ENCODE results near the gene OLFM1. TPM values are rescaled to one million over a fixed set of nuclear protein-coding genes. Genes with fewer than 3 reads are reported as not detected.

Gene OLFM1
- total RNA-seq, 1 donor from 2014 or later: 0.96 TPM

GRCh38 chr9:135130207-135130976 is 42.9 kb downstream of the OLFM1 start:
- no peak for DNase-seq (ENCODE audit: low read depth)
- no peak for TF ChIP-seq CTCF (IDR thresholded peaks at IDR 0.05; ENCODE audit: insufficient read depth, low read length, poor library complexity, severe bottlenecking)
- Histone ChIP-seq H3K27me3 (ENCODE audit: control insufficient read depth, insufficient read depth, low read length) (no peaks in the 10 kb centered on the region), H3K36me3 (ENCODE audit: control insufficient read depth, insufficient read depth, low read length) (no peaks in the 10 kb centered on the region), H3K4me3 (ENCODE audit: low read depth, low read length) (no peak overlapping the region)

GRCh38 chr9:135131488-135131887 is 44.0 kb downstream of the OLFM1 start:
- H3K36me3 ChIP-seq (ENCODE audit: control insufficient read depth, insufficient read depth, low read length): no peaks in the 10 kb centered on the region
- H3K27me3 ChIP-seq (ENCODE audit: control insufficient read depth, insufficient read depth, low read length): no peaks in the 10 kb centered on the region
- no peak for DNase-seq (ENCODE audit: low read depth)
- no peak overlapping the region for H3K4me3 ChIP-seq (ENCODE audit: low read depth, low read length)
- no peak for TF ChIP-seq CTCF (IDR thresholded peaks at IDR 0.05; ENCODE audit: insufficient read depth, low read length, poor library complexity, severe bottlenecking)

- no peak for TF ChIP-seq CTCF (IDR thresholded peaks at IDR 0.05; ENCODE audit: insufficient read depth, low read length, poor library complexity, severe bottlenecking)
- Histone ChIP-seq H3K4me3 (ENCODE audit: low read depth, low read length) (no peak overlapping the region), H3K36me3 (ENCODE audit: control insufficient read depth, insufficient read depth, low read length) (no peaks in the 10 kb centered on the region), H3K27me3 (ENCODE audit: control insufficient read depth, insufficient read depth, low read length) (no peaks in the 10 kb centered on the region)
- no peak for DNase-seq (ENCODE audit: low read depth)
Observed at GRCh38 chr9:135132008-135132407, 44.5 kb downstream of the OLFM1 start.

GRCh38 chr9:135134268-135135022 is 47.0 kb downstream of the OLFM1 start:
- no peak for DNase-seq (ENCODE audit: low read depth)
- TF ChIP-seq CTCF (IDR thresholded peaks at IDR 0.05; ENCODE audit: insufficient read depth, low read length, poor library complexity, severe bottlenecking): no peak
- Histone ChIP-seq H3K27me3 (ENCODE audit: control insufficient read depth, insufficient read depth, low read length) (no peaks in the 10 kb centered on the region), H3K36me3 (ENCODE audit: control insufficient read depth, insufficient read depth, low read length) (no peaks in the 10 kb centered on the region), H3K4me3 (ENCODE audit: low read depth, low read length) (no peak overlapping the region)

- Histone ChIP-seq H3K27me3 (ENCODE audit: control insufficient read depth, insufficient read depth, low read length) (no peaks in the 10 kb centered on the region), H3K4me3 (ENCODE audit: low read depth, low read length) (no peak overlapping the region), H3K36me3 (ENCODE audit: control insufficient read depth, insufficient read depth, low read length) (no peaks in the 10 kb centered on the region)
- TF ChIP-seq CTCF (IDR thresholded peaks at IDR 0.05; ENCODE audit: insufficient read depth, low read length, poor library complexity, severe bottlenecking): no peak
- no peak for DNase-seq (ENCODE audit: low read depth)
Observed at GRCh38 chr9:135135171-135135928, 47.9 kb downstream of the OLFM1 start.
